Esophagus squamous epithelium (tissue), 5 donors: ENCODE data around the gene IPO11. TPM values are rescaled to one million over a fixed set of nuclear protein-coding genes. Genes with fewer than 3 reads are reported as not detected.

ENCODE experiments used
- DNase-seq: peaks from one replicate; lab custom pipeline; 2025; lab: John Stamatoyannopoulos, UW
- H3K27ac ChIP-seq, 4 donors: fragments of 200-600 bp; sonication (generic); one replicate each; pipeline ENCODE4 v1.5.1; 2016 to 2019; ENCODE audit warnings: mild to moderate bottlenecking in 1 of 4
- H3K27me3 ChIP-seq, 4 donors: fragments of 200-600 bp; sonication (generic); 1 replicate in 3 of 4; 2 replicates in 1 of 4; pipeline versions ENCODE4 v1.5.1 to v1.6.0; 2017 to 2021; ENCODE audit warnings: antibody characterized with exemption in 1 of 4
- H3K36me3 ChIP-seq, 3 donors: fragments of 200-600 bp; sonication (generic); one replicate each; pipeline ENCODE4 v1.5.1; 2016 to 2019
- H3K4me1 ChIP-seq, 3 donors: fragments of 200-600 bp; sonication (generic); one replicate each; pipeline ENCODE4 v1.5.1; 2017 to 2019
- H3K4me3 ChIP-seq, 4 donors: fragments of 200-600 bp; sonication (generic); 1 replicate in 3 of 4; 2 replicates in 1 of 4; pipeline ENCODE4 v1.5.1; 2016 to 2019; ENCODE audit warnings: mild to moderate bottlenecking in 2 of 4, moderate library complexity in 1 of 4
- H3K9me3 ChIP-seq, 3 donors: fragments of 200-600 bp; sonication (generic); one replicate each; pipeline ENCODE4 v1.5.1; 2016 to 2019
- CTCF ChIP-seq, 6 experiments: fragments of 450-650 bp in 4 of 6; fragments of 200-600 bp in 2 of 6; sonication (generic) in 2 of 6; IDR thresholded peaks; one replicate each; pipeline ENCODE4 v1.5.1; 2016 to 2019; ENCODE audit warnings: antibody characterized with exemption in 6 of 6, mild to moderate bottlenecking in 4 of 6, moderate library complexity in 4 of 6
- POLR2A ChIP-seq, 4 donors: fragments of 450-650 bp; IDR thresholded peaks; one replicate each; pipeline ENCODE4 v1.6.1; 2017; ENCODE audit warnings: antibody characterized with exemption in 4 of 4, mild to moderate bottlenecking in 4 of 4, moderate library complexity in 3 of 4
- WGBS, 2 donors: methylation state at CpG; one replicate each; pipeline ENCODE4 v1.1.5; 2018; 5-methylcytosine and 5-hydroxymethylcytosine counted together
- intact Hi-C: fragments of 100-400 bp; cut with DNase I; formaldehyde crosslinking; loops from one replicate; pipeline ENCODE4 v1.15.0; 2022
- total RNA-seq, 4 donors: library from RNA; depleted of rRNA; stranded (reverse); fragments of >200 nt; gene quantifications; one replicate each; pipeline ENCODE4 v1.1.0, GENCODE V29; 2016
- donor health status: DM: yes; HTN: yes; CAD: no.

The IPO11 gene
- total RNA-seq, 4 donors from 2014 or later, result 8.8 to 29.0 (median 20.3) TPM

DNA sequence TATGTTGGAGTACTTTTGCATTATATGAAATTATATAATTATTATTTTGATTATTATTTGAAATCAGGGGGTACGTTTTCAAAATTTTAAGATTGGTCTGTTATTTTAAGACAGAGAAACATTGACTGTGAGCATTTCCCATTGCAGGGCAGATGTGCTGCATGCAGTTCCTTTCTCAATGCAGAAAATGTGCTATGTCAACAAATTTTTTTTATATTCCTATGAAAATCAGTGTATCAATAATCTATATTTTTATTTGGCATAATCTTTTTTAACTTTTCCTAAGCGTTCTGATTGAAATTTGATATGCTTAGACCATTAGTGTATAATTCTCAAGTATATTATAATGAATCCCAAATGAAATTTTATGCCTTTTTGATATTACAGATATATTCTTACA is 124.2 kb downstream of the IPO11 start:
- no peaks in the 10 kb centered on the region for H3K27me3 ChIP-seq
- no peak for DNase-seq
- intact Hi-C loops, result no loop called here
- no peak for TF ChIP-seq CTCF (IDR thresholded peaks at IDR 0.05)
- TF ChIP-seq POLR2A (IDR thresholded peaks at IDR 0.05), result no peak
- H3K36me3 ChIP-seq, result peaks cover 0 to 36% (median 0%) of the 10 kb centered on the region in 3 donors
- no peak overlapping the region for H3K4me3 ChIP-seq
- H3K4me1 ChIP-seq, result no peaks in the 10 kb centered on the region
- H3K9me3 ChIP-seq, result no peaks in the 10 kb centered on the region
- WGBS, 2 donors, result 85 to 90% methylated on average over 2 of the region's 2 CpGs
- no peak overlapping the region for H3K27ac ChIP-seq

GRCh38 chr5:62538017-62538942 is 125.7 kb downstream of the IPO11 start:
- no peak for TF ChIP-seq CTCF (IDR thresholded peaks at IDR 0.05)
- TF ChIP-seq POLR2A (IDR thresholded peaks at IDR 0.05), result no peak
- H3K9me3 ChIP-seq, result no peaks in the 10 kb centered on the region
- no peak overlapping the region for H3K27ac ChIP-seq
- WGBS, 2 donors, result 77 to 81% methylated on average over 9 of the region's 9 CpGs
- H3K4me3 ChIP-seq, result no peak overlapping the region
- no peak for DNase-seq
- H3K27me3 ChIP-seq, result no peaks in the 10 kb centered on the region
- H3K4me1 ChIP-seq, result no peaks in the 10 kb centered on the region
- intact Hi-C loops, result no loop called here
- H3K36me3 ChIP-seq, result peaks cover 0 to 35% (median 0%) of the 10 kb centered on the region in 3 donors

DNA sequence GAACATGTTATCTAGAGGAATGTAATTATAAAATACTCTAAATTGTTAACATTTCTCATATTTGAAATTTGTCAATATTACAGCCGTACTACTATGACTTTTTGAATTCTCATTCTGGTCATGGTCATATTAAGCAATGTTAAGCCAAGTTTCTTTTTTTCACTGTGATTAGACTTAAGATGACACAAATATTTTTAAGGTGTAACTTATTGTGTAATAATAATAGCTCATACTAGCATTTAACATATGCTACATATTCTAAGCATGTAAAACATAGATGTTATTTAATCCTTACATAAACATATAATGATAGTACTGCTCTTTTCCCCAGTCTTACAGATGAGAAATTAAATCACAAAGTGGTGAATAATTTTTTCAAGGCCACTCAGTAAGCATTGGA is 130.2 kb downstream of the IPO11 start:
- TF ChIP-seq CTCF (IDR thresholded peaks at IDR 0.05), result no peak
- TF ChIP-seq POLR2A (IDR thresholded peaks at IDR 0.05), result no peak
- Histone ChIP-seq H3K4me1 (no peaks in the 10 kb centered on the region), H3K27me3 (no peaks in the 10 kb centered on the region), H3K27ac (no peak overlapping the region), H3K4me3 (no peak overlapping the region), H3K9me3 (no peaks in the 10 kb centered on the region), H3K36me3 (peaks cover 0 to 48% (median 0%) of the 10 kb centered on the region in 3 donors)
- 89 to 92% methylated on average over 1 of the region's 1 CpG for WGBS, 2 donors
- intact Hi-C loops, result no loop called here
- DNase-seq, result no peak

GRCh38 chr5:62547945-62548630 is 135.5 kb downstream of the IPO11 start:
- 73% methylated on average over 3 of the region's 3 CpGs for WGBS, 2 donors
- peaks cover 0 to 24% (median 0%) of the 10 kb centered on the region in 3 donors for H3K36me3 ChIP-seq
- no peak for TF ChIP-seq POLR2A (IDR thresholded peaks at IDR 0.05)
- TF ChIP-seq CTCF (IDR thresholded peaks at IDR 0.05), result no peak
- DNase-seq, result no peak
- no peak overlapping the region for H3K4me3 ChIP-seq
- H3K27me3 ChIP-seq, result no peaks in the 10 kb centered on the region
- H3K4me1 ChIP-seq, result no peaks in the 10 kb centered on the region
- intact Hi-C loops, result no loop called here
- H3K9me3 ChIP-seq, result no peaks in the 10 kb centered on the region
- H3K27ac ChIP-seq, result no peak overlapping the region

- Histone ChIP-seq H3K36me3 (peaks cover 0 to 20% (median 0%) of the 10 kb centered on the region in 3 donors), H3K4me1 (no peaks in the 10 kb centered on the region), H3K27ac (no peak overlapping the region), H3K27me3 (no peaks in the 10 kb centered on the region), H3K9me3 (no peaks in the 10 kb centered on the region), H3K4me3 (no peak overlapping the region)
- TF ChIP-seq POLR2A (IDR thresholded peaks at IDR 0.05) (no peak), CTCF (IDR thresholded peaks at IDR 0.05) (no peak)
- intact Hi-C loops, result no loop called here
- no peak for DNase-seq
- WGBS, 2 donors, result 86 to 89% methylated on average over 2 of the region's 2 CpGs
Measured at GRCh38 chr5:62550103-62550502, 137.5 kb downstream of the IPO11 start.
